Astrocyte (in vitro differentiated cells and primary cell): ENCODE measurements around the gene IPO7. TPM values are rescaled to one million over a fixed set of nuclear protein-coding genes. Genes with fewer than 3 reads are reported as not detected.

ENCODE experiments used
- DNase-seq: peaks from one replicate; pipeline ENCODE4 v3.0.0-alpha.2; 2010; ENCODE audit warnings: low read depth
- FAIRE-seq: peaks from 2 replicates; lab custom pipeline; 2011; peaks lifted over from hg19 to GRCh38; lab: Jason Lieb, UNC
- H2AFZ ChIP-seq: 2 replicates; pipeline ENCODE4 v1.6.0; 2012; ENCODE audit warnings: low read depth, low read length, inconsistent platforms
- H3K27ac ChIP-seq: 2 replicates; pipeline ENCODE4 v1.5.1; 2011; ENCODE audit warnings: low read depth, low read length, inconsistent platforms
- H3K27me3 ChIP-seq: 2 replicates; pipeline ENCODE4 v1.6.0; 2011; ENCODE audit warnings: low read length, inconsistent platforms; ENCODE audit not compliant: insufficient read depth
- H3K36me3 ChIP-seq: 2 replicates; pipeline ENCODE4 v1.5.1; 2011; ENCODE audit warnings: low read length, inconsistent platforms; ENCODE audit not compliant: insufficient read depth
- H3K4me1 ChIP-seq: 2 replicates; pipeline ENCODE4 v1.5.1; 2011; ENCODE audit warnings: low read length, inconsistent platforms; ENCODE audit not compliant: insufficient read depth
- H3K4me2 ChIP-seq: 2 replicates; pipeline ENCODE4 v1.6.0; 2012; ENCODE audit warnings: low read length, inconsistent platforms
- H3K4me3 ChIP-seq: 2 replicates; pipeline ENCODE4 v1.5.1; 2011; ENCODE audit warnings: low read depth, mild to moderate bottlenecking, low read length, inconsistent platforms; ENCODE audit not compliant: insufficient read depth
- H3K79me2 ChIP-seq: 2 replicates; pipeline ENCODE4 v1.6.0; 2012; ENCODE audit warnings: mild to moderate bottlenecking, low read length, inconsistent platforms; ENCODE audit not compliant: insufficient read depth
- H3K9ac ChIP-seq: 2 replicates; pipeline ENCODE4 v1.6.0; 2012; ENCODE audit warnings: mild to moderate bottlenecking, low read length, inconsistent platforms
- H3K9me3 ChIP-seq: 2 replicates; pipeline ENCODE4 v1.5.1; 2012; ENCODE audit warnings: low read depth, mild to moderate bottlenecking, low read length, inconsistent platforms; ENCODE audit not compliant: insufficient read depth
- H4K20me1 ChIP-seq: 2 replicates; pipeline ENCODE4 v1.6.0; 2012; ENCODE audit warnings: low read length, inconsistent platforms; ENCODE audit not compliant: insufficient read depth
- H3K27ac Mint-ChIP-seq: one replicate; pipeline ENCODE4 v1.8.0; 2021; ENCODE audit warnings: mild to moderate bottlenecking, mixed read lengths; ENCODE audit not compliant: unreplicated experiment
- H3K27me3 Mint-ChIP-seq: one replicate; pipeline ENCODE4 v1.8.0; 2021; ENCODE audit warnings: low read depth, mixed read lengths; ENCODE audit not compliant: unreplicated experiment
- H3K36me3 Mint-ChIP-seq: one replicate; pipeline ENCODE4 v1.8.0; 2021; ENCODE audit warnings: low read depth, mixed read lengths; ENCODE audit not compliant: unreplicated experiment
- H3K4me1 Mint-ChIP-seq: one replicate; pipeline ENCODE4 v1.8.0; 2021; ENCODE audit warnings: low read depth, mixed read lengths; ENCODE audit not compliant: unreplicated experiment
- H3K4me3 Mint-ChIP-seq: one replicate; pipeline ENCODE4 v1.8.0; 2021; ENCODE audit warnings: mild to moderate bottlenecking, moderate library complexity, mixed read lengths; ENCODE audit not compliant: unreplicated experiment
- H3K9me3 Mint-ChIP-seq: one replicate; pipeline ENCODE4 v1.8.0; 2021; ENCODE audit warnings: mild to moderate bottlenecking, mixed read lengths; ENCODE audit not compliant: unreplicated experiment
- CTCF ChIP-seq: IDR thresholded peaks from 2 replicates; pipeline ENCODE4 v1.5.1; 2011; ENCODE audit warnings: low read depth, mild to moderate bottlenecking, inconsistent platforms, low read length, moderate library complexity; ENCODE audit not compliant: insufficient read depth
- EZH2 ChIP-seq: IDR thresholded peaks from 2 replicates; pipeline ENCODE4 v1.6.1; 2012; ENCODE audit warnings: mild to moderate bottlenecking, low read length, inconsistent platforms; ENCODE audit not compliant: insufficient read depth
- total RNA-seq: library from RNA; stranded (reverse); gene quantifications from 2 replicates; pipeline ENCODE4 v1.2.1, GENCODE V29; 2021

The IPO7 gene
- total RNA-seq, 1 donor from 2014 or later, result 142 TPM

DNA sequence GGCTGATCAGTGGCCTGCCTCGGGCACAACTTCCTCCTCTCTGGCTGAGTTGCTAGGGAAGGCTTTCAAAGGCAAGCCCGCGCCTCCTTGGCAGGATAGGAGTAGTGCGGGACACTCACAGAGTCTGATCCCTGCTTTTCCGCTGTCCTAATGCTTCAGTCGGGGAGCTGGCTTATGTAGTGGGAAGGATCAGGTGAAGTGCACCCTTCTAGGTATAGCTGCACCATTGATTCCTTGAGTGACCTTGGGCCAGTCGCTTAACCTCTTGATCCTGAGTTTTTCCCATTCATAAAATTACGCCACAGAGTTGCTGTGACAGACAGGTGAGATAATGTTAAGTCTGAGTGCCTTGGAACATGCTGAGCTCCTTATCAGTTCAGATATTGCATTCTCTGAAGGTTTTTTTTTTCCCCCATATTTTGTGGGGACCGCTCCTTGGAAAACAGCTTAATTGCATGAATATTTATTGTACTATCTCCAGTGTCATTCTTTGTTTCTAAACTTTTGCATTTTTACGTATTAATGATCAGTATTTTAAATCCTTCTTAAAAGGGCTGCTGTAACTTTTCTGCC, 961 bp downstream of the IPO7 start:
- H3K79me2 ChIP-seq, result peaks cover 60% of the 10 kb centered on the region
- H4K20me1 ChIP-seq, result peaks cover 46% of the 10 kb centered on the region
- H3K9me3 ChIP-seq, result no peaks in the 10 kb centered on the region
- peaks cover 7% of the 10 kb centered on the region for H3K4me1 Mint-ChIP-seq
- peak overlapping the region; percentile 93 for H3K4me3 ChIP-seq
- H3K9ac ChIP-seq, result peak overlapping the region; percentile 97
- peaks cover 5% of the 10 kb centered on the region for H3K36me3 ChIP-seq
- DNase-seq (no peak), FAIRE-seq (no peak)
- H3K27me3 ChIP-seq, result no peaks in the 10 kb centered on the region
- peak overlapping the region; percentile 94 for H3K4me2 ChIP-seq
- peak overlapping the region; percentile 94 for H3K27ac Mint-ChIP-seq
- no peaks in the 10 kb centered on the region for H3K27me3 Mint-ChIP-seq
- TF ChIP-seq EZH2 (no peak), CTCF (no peak)
- H3K4me3 Mint-ChIP-seq, result peak overlapping the region; percentile 96
- H3K36me3 Mint-ChIP-seq, result no peaks in the 10 kb centered on the region
- peak overlapping the region; percentile 47 for H2AFZ ChIP-seq
- no peaks in the 10 kb centered on the region for H3K9me3 Mint-ChIP-seq
- peaks cover 9% of the 10 kb centered on the region for H3K4me1 ChIP-seq
- peak overlapping the region; percentile 89 for H3K27ac ChIP-seq

- no peak overlapping the region for H2AFZ ChIP-seq
- FAIRE-seq (no peak), DNase-seq (no peak)
- H3K27me3 ChIP-seq, result no peaks in the 10 kb centered on the region
- peak overlapping the region; percentile 94 for H3K4me2 ChIP-seq
- Mint-ChIP-seq H3K27ac (no peak overlapping the region), H3K9me3 (no peaks in the 10 kb centered on the region), H3K36me3 (no peaks in the 10 kb centered on the region), H3K27me3 (no peaks in the 10 kb centered on the region), H3K4me1 (peaks cover 7% of the 10 kb centered on the region), H3K4me3 (peak overlapping the region; percentile 96)
- peak overlapping the region; percentile 97 for H3K9ac ChIP-seq
- H3K79me2 ChIP-seq, result peaks cover 67% of the 10 kb centered on the region
- H3K36me3 ChIP-seq, result peaks cover 5% of the 10 kb centered on the region
- H3K4me1 ChIP-seq, result peaks cover 9% of the 10 kb centered on the region
- H4K20me1 ChIP-seq, result peaks cover 50% of the 10 kb centered on the region
- H3K4me3 ChIP-seq, result peak overlapping the region; percentile 93
- H3K9me3 ChIP-seq, result no peaks in the 10 kb centered on the region
- TF ChIP-seq EZH2, result no peak
- TF ChIP-seq CTCF, result no peak
- H3K27ac ChIP-seq, result peak overlapping the region; percentile 89
These were observed 1.6 kb downstream of the IPO7 start for GRCh38 chr11:9386086-9386485.

- peaks cover 5% of the 10 kb centered on the region for H3K36me3 ChIP-seq
- Mint-ChIP-seq H3K27ac (peak overlapping the region; percentile 48), H3K9me3 (no peaks in the 10 kb centered on the region), H3K36me3 (no peaks in the 10 kb centered on the region), H3K27me3 (no peaks in the 10 kb centered on the region), H3K4me3 (peak overlapping the region; percentile 96), H3K4me1 (peaks cover 7% of the 10 kb centered on the region)
- H3K27ac ChIP-seq, result no peak overlapping the region
- H3K27me3 ChIP-seq, result no peaks in the 10 kb centered on the region
- no peaks in the 10 kb centered on the region for H3K9me3 ChIP-seq
- H3K4me2 ChIP-seq, result peak overlapping the region; percentile 94
- TF ChIP-seq EZH2 (no peak), CTCF (no peak)
- H3K9ac ChIP-seq, result no peak overlapping the region
- H2AFZ ChIP-seq, result no peak overlapping the region
- H3K4me1 ChIP-seq, result peaks cover 9% of the 10 kb centered on the region
- FAIRE-seq (no peak), DNase-seq (no peak)
- H4K20me1 ChIP-seq, result peaks cover 58% of the 10 kb centered on the region
- H3K4me3 ChIP-seq, result no peak overlapping the region
- H3K79me2 ChIP-seq, result peaks cover 75% of the 10 kb centered on the region
These were observed 2.4 kb downstream of the IPO7 start for GRCh38 chr11:9386901-9387300.
